ENCODE measurements around the gene PPARGC1A. TPM values are rescaled to one million over a fixed set of nuclear protein-coding genes. Genes with fewer than 3 reads are reported as not detected.

Gene PPARGC1A
- total and polyA plus RNA-seq, 7 donors, result 2.0 to 8.6 (median 4.7) TPM

DNA sequence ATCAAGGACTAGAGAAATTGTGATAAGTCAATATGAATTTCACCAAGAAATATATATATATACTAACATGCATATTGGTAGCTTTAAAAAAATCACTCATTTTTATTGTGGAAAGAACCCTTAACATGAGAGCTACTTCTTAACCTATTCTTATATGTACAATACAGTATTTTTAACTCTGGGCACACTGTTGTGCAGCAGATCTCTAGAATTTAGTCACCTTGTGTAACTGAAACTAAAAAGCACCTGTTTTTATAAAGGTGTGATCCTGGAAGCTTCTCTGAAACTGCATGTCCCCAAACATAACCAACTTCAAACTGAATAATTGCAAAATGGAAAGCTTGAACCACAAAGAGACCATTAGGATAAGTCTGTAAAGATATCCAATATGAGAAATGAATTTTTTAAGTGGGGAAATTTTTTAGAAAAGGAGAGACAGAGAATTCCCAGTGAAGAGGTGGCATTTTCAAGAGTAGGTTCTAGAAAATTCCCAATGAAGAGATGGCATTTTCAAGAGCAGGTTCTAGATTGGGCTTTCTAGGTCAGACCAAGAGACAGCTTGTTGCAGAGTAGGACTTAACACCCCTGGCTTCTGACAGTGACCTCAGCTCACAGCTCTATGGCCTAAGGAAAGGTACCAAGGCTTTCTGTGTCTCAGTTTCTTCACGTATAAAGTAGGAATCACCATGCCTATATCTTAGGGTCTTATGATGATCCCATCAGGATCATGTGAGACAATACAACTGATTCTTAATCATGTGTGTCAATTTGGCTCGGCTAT lies 22.0 kb upstream of the PPARGC1A start:
- intact Hi-C loops (cut with DNase I), result no loop called here

DNA sequence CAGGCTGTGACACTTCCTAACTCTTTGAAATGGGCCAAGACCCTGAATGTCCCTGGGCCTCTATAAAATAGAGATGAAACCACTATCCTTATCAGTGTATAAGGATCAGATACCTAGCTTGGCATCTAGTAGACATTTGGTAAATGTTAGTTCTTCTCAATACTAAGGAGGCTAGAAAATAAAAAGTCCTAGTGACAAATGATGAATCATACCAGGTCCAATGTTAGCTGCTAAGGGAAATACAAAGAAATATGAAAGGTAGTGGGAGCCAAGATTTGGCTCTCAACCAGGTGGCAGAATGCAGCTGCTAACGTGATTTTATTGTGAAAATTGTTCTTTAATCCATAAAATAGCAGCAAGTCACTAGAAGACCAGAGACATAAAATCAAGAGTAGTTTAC lies 19.8 kb upstream of the PPARGC1A start:
- H3K27me3 ChIP-seq, result no peaks in the 10 kb centered on the region
- TF ChIP-seq POLR2AphosphoS5 (IDR thresholded peaks at IDR 0.05) (no peak), EP300 (IDR thresholded peaks at IDR 0.05) (no peak), POLR2A (IDR thresholded peaks at IDR 0.05) (no peak)
- TF ChIP-seq, protein P1, sequence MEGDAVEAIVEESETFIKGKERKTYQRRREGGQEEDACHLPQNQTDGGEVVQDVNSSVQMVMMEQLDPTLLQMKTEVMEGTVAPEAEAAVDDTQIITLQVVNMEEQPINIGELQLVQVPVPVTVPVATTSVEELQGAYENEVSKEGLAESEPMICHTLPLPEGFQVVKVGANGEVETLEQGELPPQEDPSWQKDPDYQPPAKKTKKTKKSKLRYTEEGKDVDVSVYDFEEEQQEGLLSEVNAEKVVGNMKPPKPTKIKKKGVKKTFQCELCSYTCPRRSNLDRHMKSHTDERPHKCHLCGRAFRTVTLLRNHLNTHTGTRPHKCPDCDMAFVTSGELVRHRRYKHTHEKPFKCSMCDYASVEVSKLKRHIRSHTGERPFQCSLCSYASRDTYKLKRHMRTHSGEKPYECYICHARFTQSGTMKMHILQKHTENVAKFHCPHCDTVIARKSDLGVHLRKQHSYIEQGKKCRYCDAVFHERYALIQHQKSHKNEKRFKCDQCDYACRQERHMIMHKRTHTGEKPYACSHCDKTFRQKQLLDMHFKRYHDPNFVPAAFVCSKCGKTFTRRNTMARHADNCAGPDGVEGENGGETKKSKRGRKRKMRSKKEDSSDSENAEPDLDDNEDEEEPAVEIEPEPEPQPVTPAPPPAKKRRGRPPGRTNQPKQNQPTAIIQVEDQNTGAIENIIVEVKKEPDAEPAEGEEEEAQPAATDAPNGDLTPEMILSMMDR (IDR thresholded peaks at IDR 0.05), result no peak
- intact Hi-C loops (cut with DNase I), result no loop called here
- no peaks in the 10 kb centered on the region for H3K4me1 ChIP-seq
- WGBS, 2 donors, result 36 to 51% methylated on average over 1 of the region's 1 CpG
- DNase-seq, result no peak
- no peak overlapping the region for H3K27ac ChIP-seq
- no peak overlapping the region for H3K4me3 ChIP-seq
- H3K36me3 ChIP-seq, result no peaks in the 10 kb centered on the region
- no peaks in the 10 kb centered on the region for H3K9me3 ChIP-seq

More for the DNA sequence above, 22.0 kb upstream of the PPARGC1A start:
- WGBS, 2 donors, result 92 to 93% methylated on average over 2 of the region's 2 CpGs
- DNase-seq, result no peak
- Histone ChIP-seq H3K4me1 (no peaks in the 10 kb centered on the region), H3K27ac (no peak overlapping the region), H3K4me3 (no peak overlapping the region), H3K27me3 (no peaks in the 10 kb centered on the region), H3K36me3 (no peaks in the 10 kb centered on the region), H3K9me3 (no peaks in the 10 kb centered on the region)
- TF ChIP-seq EP300 (IDR thresholded peaks at IDR 0.05) (no peak), POLR2A (IDR thresholded peaks at IDR 0.05) (no peak), POLR2AphosphoS5 (IDR thresholded peaks at IDR 0.05) (no peak)
- TF ChIP-seq, protein P1 (IDR thresholded peaks at IDR 0.05), result no peak

DNA sequence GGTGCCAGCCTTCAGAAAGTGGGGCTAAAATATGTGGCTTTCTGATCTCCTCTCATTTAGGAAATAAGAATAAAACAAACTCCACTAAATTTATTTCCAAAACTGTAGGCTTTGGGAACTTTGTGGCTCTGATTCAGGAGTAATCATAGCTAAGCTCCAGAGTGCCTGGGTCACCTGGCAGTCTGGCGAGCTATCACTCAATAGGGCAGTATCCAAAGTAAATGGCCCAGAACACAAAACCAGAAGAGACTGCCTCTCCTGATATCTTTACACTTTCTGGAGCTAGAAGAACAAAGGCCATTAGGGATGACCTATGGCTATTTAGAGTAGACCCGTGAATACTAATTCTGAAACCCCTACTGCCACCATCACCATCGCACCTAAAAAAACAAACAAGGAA lies 17.0 kb upstream of the PPARGC1A start:
- TF ChIP-seq EP300 (IDR thresholded peaks at IDR 0.05), result no peak
- TF ChIP-seq, protein P1 (IDR thresholded peaks at IDR 0.05), result no peak
- no peak for TF ChIP-seq POLR2A (IDR thresholded peaks at IDR 0.05)
- TF ChIP-seq POLR2AphosphoS5 (IDR thresholded peaks at IDR 0.05), result no peak
- H3K4me3 ChIP-seq, result no peak overlapping the region
- H3K36me3 ChIP-seq, result no peaks in the 10 kb centered on the region
- no peaks in the 10 kb centered on the region for H3K4me1 ChIP-seq
- no peaks in the 10 kb centered on the region for H3K27me3 ChIP-seq
- WGBS, 2 donors, result 77 to 86% methylated on average over 3 of the region's 3 CpGs
- no peak overlapping the region for H3K27ac ChIP-seq
- no peaks in the 10 kb centered on the region for H3K9me3 ChIP-seq
- intact Hi-C loops (cut with DNase I), result no loop called here
- DNase-seq, result no peak

DNA sequence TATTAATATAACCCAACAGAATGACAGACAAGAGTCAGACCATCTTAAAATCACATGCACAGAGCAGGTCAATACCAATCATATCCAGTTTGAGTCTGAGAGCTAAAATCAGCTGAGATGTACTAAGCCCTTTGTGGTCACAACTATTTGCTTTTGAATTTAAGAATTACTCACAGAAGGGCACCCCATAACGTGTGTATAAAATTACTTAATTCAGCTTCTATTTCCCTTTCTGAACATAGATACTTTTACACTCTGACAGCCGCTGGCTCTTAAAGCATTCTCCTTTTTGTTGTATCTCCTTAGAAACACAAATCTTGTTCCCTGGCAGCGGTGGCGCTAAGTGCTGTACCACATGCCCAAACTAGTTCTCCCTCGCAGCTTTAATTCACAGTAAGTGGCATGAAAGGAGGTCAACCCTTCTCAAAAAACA lies 14.8 kb upstream of the PPARGC1A start:
- TF ChIP-seq, protein P1 (IDR thresholded peaks at IDR 0.05), result no peak
- TF ChIP-seq POLR2AphosphoS5 (IDR thresholded peaks at IDR 0.05) (no peak), EP300 (IDR thresholded peaks at IDR 0.05) (no peak), POLR2A (IDR thresholded peaks at IDR 0.05) (no peak)
- intact Hi-C loops (cut with DNase I), result no loop called here
- Histone ChIP-seq H3K4me1 (no peaks in the 10 kb centered on the region), H3K4me3 (no peak overlapping the region), H3K27ac (peak overlapping the region in 2 of 4 donors; percentile 2 to 76), H3K27me3 (no peaks in the 10 kb centered on the region), H3K36me3 (no peaks in the 10 kb centered on the region), H3K9me3 (no peaks in the 10 kb centered on the region)
- no peak for DNase-seq
- WGBS, 2 donors, result 82 to 86% methylated on average over 5 of the region's 5 CpGs
